Suprapubic skin (tissue), 4 donors: ENCODE results near the gene FAM111A. TPM values are rescaled to one million over a fixed set of nuclear protein-coding genes. Genes with fewer than 3 reads are reported as not detected.
"Not testable (repeated sequence)": the region's sequence is repeated elsewhere in the genome, so short reads cannot be mapped to it uniquely, and the experiment has no call there.

ENCODE experiments used
- DNase-seq, 2 donors: peaks; one replicate each; pipeline ENCODE4 v3.0.0-alpha.2; 2019; ENCODE audit warnings: low spot score in 2 of 2
- H3K27ac ChIP-seq: fragments of 200-600 bp; sonication (generic); one replicate; pipeline ENCODE4 v1.5.1; 2019
- H3K27me3 ChIP-seq: fragments of 200-600 bp; sonication (generic); one replicate; pipeline ENCODE4 v1.5.1; 2019
- H3K36me3 ChIP-seq: fragments of 200-600 bp; sonication (generic); one replicate; pipeline ENCODE4 v1.5.1; 2019
- H3K4me1 ChIP-seq: fragments of 200-600 bp; sonication (generic); one replicate; pipeline ENCODE4 v1.5.1; 2019
- H3K4me3 ChIP-seq: fragments of 200-600 bp; sonication (generic); one replicate; pipeline ENCODE4 v1.5.1; 2019; ENCODE audit warnings: mild to moderate bottlenecking
- H3K9me3 ChIP-seq: fragments of 200-600 bp; sonication (generic); one replicate; pipeline ENCODE4 v1.5.1; 2019
- CTCF ChIP-seq, 2 donors: fragments of 200-600 bp in 1 of 2; fragments of 450-650 bp in 1 of 2; sonication (generic) in 1 of 2; IDR thresholded peaks; one replicate each; pipeline ENCODE4 v1.5.1; 2016 to 2019; ENCODE audit warnings: antibody characterized with exemption in 2 of 2, mild to moderate bottlenecking in 1 of 2, moderate library complexity in 1 of 2
- EP300 ChIP-seq: sonication (generic); formaldehyde crosslinking; IDR thresholded peaks from one replicate; pipeline ENCODE4 v1.6.1; 2017; ENCODE audit warnings: antibody characterized with exemption
- POLR2A ChIP-seq, 2 donors: fragments of 450-650 bp; IDR thresholded peaks; one replicate each; pipeline ENCODE4 v1.6.1; 2017; ENCODE audit warnings: antibody characterized with exemption in 2 of 2, mild to moderate bottlenecking in 2 of 2, moderate library complexity in 2 of 2
- POLR2AphosphoS5 ChIP-seq, 3 donors: sonication (generic); formaldehyde crosslinking; IDR thresholded peaks; one replicate each; pipeline ENCODE4 v1.6.1; 2017; ENCODE audit warnings: antibody characterized with exemption in 3 of 3
- WGBS: methylation state at CpG from one replicate; pipeline ENCODE4 v1.1.5; 2018; 5-methylcytosine and 5-hydroxymethylcytosine counted together
- total RNA-seq, 4 donors: library from RNA; depleted of rRNA; stranded (reverse); fragments of >200 nt; gene quantifications; one replicate each; pipeline ENCODE4 v1.1.0, GENCODE V29; 2016

Gene FAM111A
- total RNA-seq, 4 donors from 2014 or later: 12.5 to 55.7 (median 21.6) TPM

- Histone ChIP-seq H3K27ac (no peak overlapping the region), H3K27me3 (no peaks in the 10 kb centered on the region), H3K36me3 (no peaks in the 10 kb centered on the region), H3K9me3 (no peaks in the 10 kb centered on the region), H3K4me3 (peak overlapping the region; percentile 44), H3K4me1 (peaks cover 16% of the 10 kb centered on the region)
- peak; percentile 69 to 81 for DNase-seq
- 2% methylated on average over 21 of the region's 23 CpGs for WGBS
- no peak for TF ChIP-seq POLR2AphosphoS5 (IDR thresholded peaks at IDR 0.05)
- peak in 1 of 2 donors; percentile 32 for TF ChIP-seq CTCF (IDR thresholded peaks at IDR 0.05)
Observed at GRCh38 chr11:59102259-59102765, 40.3 kb upstream of the FAM111A start.

- peaks cover 20% of the 10 kb centered on the region for H3K4me1 ChIP-seq
- H3K9me3 ChIP-seq: no peaks in the 10 kb centered on the region
- H3K4me3 ChIP-seq: peak within 1 kb of the TSS; percentile 67
- 2% methylated on average over 26 of the region's 64 CpGs for WGBS
- TF ChIP-seq CTCF (IDR thresholded peaks at IDR 0.05) (no peak), EP300 (no peak), POLR2AphosphoS5 (IDR thresholded peaks at IDR 0.05) (no peak), POLR2A (IDR thresholded peaks at IDR 0.05) (no peak)
- peak within 1 kb of the TSS; percentile 45 for H3K27ac ChIP-seq
- peak; percentile 84 to 86 for DNase-seq
- no peaks in the 10 kb centered on the region for H3K27me3 ChIP-seq
- H3K36me3 ChIP-seq: no peaks in the 10 kb centered on the region
Observed at GRCh38 chr11:59106363-59107336, 36.0 kb upstream of the FAM111A start, which contains the start of gene FAM111B. FAM111B (plus strand) TSS chr11:59107237; CDS start chr11:59109626, 2,389 bp downstream.

DNA sequence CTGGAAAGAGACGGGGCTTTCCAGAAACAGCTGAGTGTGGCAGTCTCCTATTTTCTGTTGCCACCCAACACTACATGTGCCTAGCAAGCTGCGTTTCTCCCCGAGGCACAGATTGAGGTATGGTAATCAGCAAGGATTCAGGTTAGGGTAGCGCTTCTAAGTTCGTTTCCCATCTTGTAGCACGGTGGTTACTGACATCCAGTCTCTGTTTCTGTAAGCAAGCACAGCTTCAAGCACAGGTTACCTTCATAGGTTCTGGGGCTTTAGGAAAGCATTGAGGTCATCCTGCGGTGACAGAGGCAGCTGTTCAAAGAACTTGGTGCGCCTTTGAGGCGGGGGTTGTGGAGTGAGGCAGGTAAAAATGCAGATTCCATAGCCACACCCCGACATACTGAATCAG, 34.9 kb upstream of the FAM111A start:
- H3K9me3 ChIP-seq, H3K27me3 ChIP-seq, H3K27ac ChIP-seq, DNase-seq, H3K36me3 ChIP-seq: not testable (repeated sequence)
- Histone ChIP-seq H3K4me3 (peak overlapping the region; percentile 67), H3K4me1 (peaks cover 16% of the 10 kb centered on the region)
- WGBS: 24% methylated on average over 10 of the region's 10 CpGs

- no peak for DNase-seq
- TF ChIP-seq POLR2AphosphoS5 (IDR thresholded peaks at IDR 0.05) (no peak), CTCF (IDR thresholded peaks at IDR 0.05) (no peak)
Observed at GRCh38 chr11:59112494-59112893, 30.2 kb upstream of the FAM111A start.

DNA sequence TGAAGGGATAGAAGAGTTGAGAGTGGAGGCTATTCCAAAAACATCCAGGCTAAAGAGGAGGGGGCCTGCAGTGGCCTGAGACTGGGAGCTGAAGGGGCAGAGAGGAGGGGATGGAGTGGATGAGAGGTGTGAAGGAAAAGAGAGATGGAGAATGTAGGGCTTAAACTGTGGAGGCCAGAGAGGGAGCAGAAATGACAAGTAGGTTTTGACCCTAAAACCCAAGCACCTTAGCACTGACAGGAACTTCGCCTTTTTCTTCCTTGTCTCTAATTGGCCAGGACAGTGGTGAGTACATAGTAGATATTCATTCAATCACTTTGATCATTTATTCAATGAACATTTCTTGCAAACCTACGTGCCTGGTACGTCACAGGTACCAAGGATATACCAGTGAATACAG, 28.3 kb upstream of the FAM111A start:
- DNase-seq: no peak
- no peaks in the 10 kb centered on the region for H3K36me3 ChIP-seq
- no peak overlapping the region for H3K4me3 ChIP-seq
- H3K27me3 ChIP-seq: no peaks in the 10 kb centered on the region
- H3K9me3 ChIP-seq: peaks cover 4% of the 10 kb centered on the region
- WGBS: 94% methylated on average over 3 of the region's 3 CpGs
- no peak overlapping the region for H3K27ac ChIP-seq
- no peaks in the 10 kb centered on the region for H3K4me1 ChIP-seq
- TF ChIP-seq EP300 (no peak), POLR2A (IDR thresholded peaks at IDR 0.05) (no peak), CTCF (IDR thresholded peaks at IDR 0.05) (no peak), POLR2AphosphoS5 (IDR thresholded peaks at IDR 0.05) (no peak)

More at GRCh38 chr11:59112494-59112893, 30.2 kb upstream of the FAM111A start:
- no peaks in the 10 kb centered on the region for H3K27me3 ChIP-seq
- H3K36me3 ChIP-seq: no peaks in the 10 kb centered on the region
- H3K4me3 ChIP-seq: no peak overlapping the region
- H3K27ac ChIP-seq: no peak overlapping the region
- no peaks in the 10 kb centered on the region for H3K9me3 ChIP-seq
- 66% methylated on average over 2 of the region's 2 CpGs for WGBS
- H3K4me1 ChIP-seq: peaks cover 5% of the 10 kb centered on the region
